Heart left ventricle (tissue), 13 donors: ENCODE data around the gene SLFNL1.

Experiments
- CTCF ChIP-seq, 12 donors: fragments of 200-600 bp; sonication (generic) in 4 of 12; IDR thresholded peaks; one replicate each; pipeline versions ENCODE4 v1.5.0 to v1.8.0; 2018 to 2022; ENCODE audit warnings: antibody characterized with exemption in 12 of 12, mild to moderate bottlenecking in 5 of 12
- POLR2A ChIP-seq, 2 donors: fragments of 450-650 bp; IDR thresholded peaks; one replicate each; pipeline ENCODE4 v1.6.1; 2017; ENCODE audit warnings: antibody characterized with exemption in 2 of 2, mild to moderate bottlenecking in 2 of 2, moderate library complexity in 2 of 2
- donor health status: ischemic (EF 13 %, LVEDD 7.1; RV severe dilation, severe dysfunction).
- donor health status: DM: no; HTN: yes; CAD: no.
- donor health status: DM: no; HTN: no; CAD: no.
- donor health status: ischemic (EF 25% LVEDD 6.9; RV normal size, moderate dysfunction).
- donor health status: ischemic (EF 25% LVEDD 5.7; RV mildly dilated, moderate dysfunction).
- donor health status: ischemic (EF 35%, LVEDD 5.7; RV mildly dilated, moderate dysfunction).
- donor health status: nonischemic (EF 11% LVEDD 7.7; RV severe dilation, severe dysfunction).
- donor health status: DM: yes; HTN: yes; CAD: no.
- donor health status: PGD.
- donor health status: ischemic (EF 29% LVEDD 5.4; RV normal size, mild dysfunction).
- donor health status: nonischemic (EF 23%, LVEDD 6.1; RV moderate dilation, normal function).

- TF ChIP-seq CTCF (IDR thresholded peaks at IDR 0.05) (no peak), POLR2A (IDR thresholded peaks at IDR 0.05) (no peak)
Measured at GRCh38 chr1:40980453-40981121, 40.9 kb downstream of the SLFNL1 start.
